Neuronal stem cell (in vitro differentiated cells): ENCODE data around the gene MVD.

ENCODE experiments used
- DNase-seq: peaks from one replicate; pipeline ENCODE4 v3.0.0-alpha.2; 2013; ENCODE audit warnings: low spot score
- H2AFZ ChIP-seq: one replicate; pipeline ENCODE4 v1.6.1; 2013; ENCODE audit warnings: mild to moderate bottlenecking, low read length, inconsistent platforms
- H2AK5ac ChIP-seq: 2 replicates; pipeline ENCODE4 v1.6.1; 2013; ENCODE audit warnings: low read depth, mild to moderate bottlenecking, inconsistent platforms, low read length, moderate library complexity, mixed read lengths
- H2BK120ac ChIP-seq: 2 replicates; pipeline ENCODE4 v1.6.1; 2013; ENCODE audit warnings: low read depth, mild to moderate bottlenecking, inconsistent platforms, low read length, moderate library complexity, mixed read lengths
- H2BK12ac ChIP-seq: one replicate; pipeline ENCODE4 v1.6.1; 2013; ENCODE audit warnings: low read length, inconsistent platforms
- H2BK15ac ChIP-seq: 2 replicates; pipeline ENCODE4 v1.6.1; 2013; ENCODE audit warnings: mild to moderate bottlenecking, low read length, inconsistent platforms, mixed read lengths
- H2BK5ac ChIP-seq: one replicate; pipeline ENCODE4 v1.6.1; 2013; ENCODE audit warnings: inconsistent platforms, mild to moderate bottlenecking, low read length, moderate library complexity
- H3K14ac ChIP-seq: one replicate; pipeline ENCODE4 v1.6.1; 2013; ENCODE audit warnings: low read length, inconsistent platforms
- H3K18ac ChIP-seq: 2 replicates; pipeline ENCODE4 v1.6.1; 2013; ENCODE audit warnings: low read length, inconsistent platforms
- H3K23ac ChIP-seq: 2 replicates; pipeline ENCODE4 v1.6.1; 2013; ENCODE audit warnings: low read depth, mild to moderate bottlenecking, mixed read lengths, low read length, inconsistent platforms; ENCODE audit not compliant: poor library complexity
- H3K27ac ChIP-seq: replicated peaks from 3 replicates; pipeline ENCODE4 v1.5.1; 2013; ENCODE audit warnings: low read length, inconsistent platforms
- H3K27me3 ChIP-seq, 3 experiments: 2 replicates each; pipeline ENCODE4 v1.6.1; 2013; ENCODE audit warnings: low read length in 3 of 3, mild to moderate bottlenecking in 2 of 3, inconsistent platforms in 1 of 3, low read depth in 1 of 3, mixed read lengths in 1 of 3, moderate library complexity in 1 of 3; ENCODE audit not compliant: control insufficient read depth in 3 of 3, insufficient read depth in 3 of 3
- H3K36me3 ChIP-seq, 2 donors: replicated peaks in 1 of 2; 2 replicates each; pipeline ENCODE4 v1.6.1; 2013; ENCODE audit warnings: low read length in 2 of 2; ENCODE audit not compliant: control insufficient read depth in 2 of 2, insufficient read depth in 2 of 2
- H3K4ac ChIP-seq: 2 replicates; pipeline ENCODE4 v1.6.1; 2013; ENCODE audit warnings: inconsistent platforms, mild to moderate bottlenecking, low read length, moderate library complexity
- H3K4me1 ChIP-seq, 2 donors: 1 replicate in 1 of 2; 2 replicates in 1 of 2; pipeline ENCODE4 v1.6.1; 2013; ENCODE audit warnings: low read length in 2 of 2, low read depth in 1 of 2; ENCODE audit not compliant: control insufficient read depth in 2 of 2, insufficient read depth in 1 of 2
- H3K4me2 ChIP-seq: one replicate; pipeline ENCODE4 v1.6.1; 2013; ENCODE audit warnings: mild to moderate bottlenecking, low read length, inconsistent platforms; ENCODE audit not compliant: insufficient read depth, poor library complexity, severe bottlenecking
- H3K4me3 ChIP-seq, 2 donors: 2 replicates each; pipeline ENCODE4 v1.5.1; 2013; ENCODE audit warnings: low read length in 2 of 2, mild to moderate bottlenecking in 2 of 2, inconsistent platforms in 1 of 2, moderate library complexity in 1 of 2
- H3K79me1 ChIP-seq: one replicate; pipeline ENCODE4 v1.6.1; 2013; ENCODE audit warnings: low read depth, mild to moderate bottlenecking, inconsistent platforms, low read length, moderate library complexity
- H3K9ac ChIP-seq: one replicate; pipeline ENCODE4 v1.6.1; 2013; ENCODE audit warnings: mild to moderate bottlenecking, low read depth, low read length, inconsistent platforms; ENCODE audit not compliant: poor library complexity
- H3K9me3 ChIP-seq, 2 donors: replicated peaks in 1 of 2; 2 replicates each; pipeline versions ENCODE3 to v1.6.1; 2013; ENCODE audit warnings: low read length in 2 of 2, mild to moderate bottlenecking in 2 of 2, inconsistent platforms in 1 of 2, low read depth in 1 of 2, mixed read lengths in 1 of 2, moderate library complexity in 1 of 2; ENCODE audit not compliant: control insufficient read depth in 2 of 2, insufficient read depth in 1 of 2
- H4K8ac ChIP-seq: one replicate; pipeline ENCODE4 v1.6.1; 2013; ENCODE audit warnings: low read depth, mild to moderate bottlenecking, inconsistent platforms, low read length, moderate library complexity
- H4K91ac ChIP-seq: one replicate; pipeline ENCODE4 v1.6.1; 2013; ENCODE audit warnings: low read length, low read depth, mild to moderate bottlenecking, inconsistent platforms; ENCODE audit not compliant: poor library complexity
- WGBS, 2 donors: extraction: QIAGEN DNeasy Blood & Tissue Kit; methylation state at CpG; one replicate each; pipeline ENCODE4 v1.1.7; 2013; ENCODE audit warnings: missing lambda C conversion rate in 2 of 2, mixed read lengths in 1 of 2; ENCODE audit not compliant: insufficient read length in 2 of 2, insufficient replicate concordance in 1 of 2; ENCODE audit errors: extremely low coverage in 2 of 2; 5-methylcytosine and 5-hydroxymethylcytosine counted together

The MVD gene

DNA sequence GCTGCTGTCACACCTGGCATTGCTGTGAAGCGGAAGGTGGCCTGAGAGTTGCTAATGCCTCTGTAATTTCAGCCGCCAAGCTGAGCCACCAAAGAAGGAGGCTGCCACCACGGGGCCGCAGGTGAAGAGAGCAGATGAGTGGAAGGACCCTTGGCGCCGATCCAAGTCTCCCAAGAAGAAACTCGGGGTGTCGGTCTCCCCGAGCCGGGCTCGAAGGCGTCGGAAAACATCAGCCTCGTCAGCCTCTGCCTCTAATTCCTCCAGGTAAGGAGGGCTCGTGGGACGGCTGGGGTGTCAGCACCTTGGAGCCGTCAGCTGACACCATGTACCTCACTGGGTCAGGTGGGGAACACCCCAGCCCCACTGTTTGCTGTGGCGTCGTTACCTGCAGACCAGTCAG lies 40.8 kb downstream of the MVD start:
- H2BK12ac ChIP-seq: no peak overlapping the region
- H2BK15ac ChIP-seq: no peak overlapping the region
- H3K4ac ChIP-seq: no peak overlapping the region
- H3K9me3 ChIP-seq: no peaks in the 10 kb centered on the region
- H2AK5ac ChIP-seq: no peak overlapping the region
- H2BK120ac ChIP-seq: no peak overlapping the region
- H3K27ac ChIP-seq: no peak overlapping the region
- H2AFZ ChIP-seq: no peak overlapping the region
- DNase-seq: no peak
- H3K4me1 ChIP-seq: peaks cover 0 to 5% of the 10 kb centered on the region in 2 donors
- WGBS, 2 donors: no CpG with 5 or more reads among the region's 19 CpGs
- no peaks in the 10 kb centered on the region for H3K27me3 ChIP-seq
- peaks cover 6% of the 10 kb centered on the region for H3K79me1 ChIP-seq
- H2BK5ac ChIP-seq: no peak overlapping the region
- H3K18ac ChIP-seq: no peak overlapping the region
- no peak overlapping the region for H4K8ac ChIP-seq
- H3K9ac ChIP-seq: no peak overlapping the region
- no peak overlapping the region for H4K91ac ChIP-seq
- peaks cover 43 to 86% of the 10 kb centered on the region in 2 donors for H3K36me3 ChIP-seq
- H3K14ac ChIP-seq: no peak overlapping the region
- H3K4me2 ChIP-seq: no peak overlapping the region
- H3K4me3 ChIP-seq: no peak overlapping the region
- H3K23ac ChIP-seq: no peak overlapping the region

DNA sequence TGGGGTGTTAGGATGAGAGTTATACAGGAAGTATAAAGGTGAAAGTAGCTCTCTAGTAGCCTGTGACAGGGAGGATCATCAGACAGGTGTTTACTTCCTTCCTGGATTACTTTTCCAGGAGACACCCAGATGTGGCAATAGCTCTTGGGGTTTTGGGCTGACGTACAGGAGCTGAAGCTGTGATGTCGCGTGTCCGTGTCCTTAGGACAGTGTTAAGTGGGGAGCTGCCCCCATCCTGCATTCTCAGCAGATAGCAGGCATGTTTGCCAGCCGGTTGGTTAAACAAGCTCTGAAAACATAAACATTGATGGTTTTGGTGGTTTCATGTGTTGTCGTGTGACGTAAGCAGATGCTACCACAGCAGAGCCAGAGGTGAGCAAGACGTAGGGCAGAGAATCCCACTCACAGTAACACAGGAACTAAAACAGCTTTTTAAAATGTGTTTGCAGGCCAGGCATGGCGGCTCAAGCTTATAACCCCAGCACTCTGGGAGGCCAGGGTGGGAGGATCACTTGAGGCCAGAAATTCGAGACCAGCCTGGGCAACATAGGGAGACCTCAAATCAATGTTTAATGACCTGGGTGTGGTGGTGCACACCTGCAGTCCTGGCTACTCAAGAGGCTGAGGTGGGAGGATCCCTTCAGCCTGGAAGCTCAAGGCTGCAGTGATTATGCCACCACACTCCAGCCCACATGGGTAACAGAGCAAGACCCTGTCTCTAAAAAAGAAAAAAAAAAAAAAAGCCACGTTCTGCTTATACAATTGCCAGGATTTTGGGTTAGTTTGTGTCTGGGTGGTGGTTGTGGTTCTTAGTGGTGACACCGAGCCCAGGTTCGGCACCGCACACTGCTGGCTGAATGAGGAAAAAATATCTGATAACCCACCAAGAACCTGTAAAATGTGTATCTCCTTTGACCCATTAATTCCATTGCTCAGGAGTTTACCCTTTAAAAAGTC lies 42.8 kb downstream of the MVD start:
- H2BK120ac ChIP-seq: no peak overlapping the region
- H3K27me3 ChIP-seq: no peaks in the 10 kb centered on the region
- peaks cover 6% of the 10 kb centered on the region for H3K79me1 ChIP-seq
- H2BK15ac ChIP-seq: no peak overlapping the region
- peaks cover 42 to 86% of the 10 kb centered on the region in 2 donors for H3K36me3 ChIP-seq
- H4K91ac ChIP-seq: no peak overlapping the region
- no peaks in the 10 kb centered on the region for H3K9me3 ChIP-seq
- H3K27ac ChIP-seq: no peak overlapping the region
- no peak overlapping the region for H3K23ac ChIP-seq
- WGBS, 2 donors: no CpG with 5 or more reads among the region's 14 CpGs
- no peak overlapping the region for H2AFZ ChIP-seq
- H3K14ac ChIP-seq: no peak overlapping the region
- no peak overlapping the region for H2BK5ac ChIP-seq
- DNase-seq: no peak
- no peak overlapping the region for H2BK12ac ChIP-seq
- peaks cover 2 to 5% of the 10 kb centered on the region in 2 donors for H3K4me1 ChIP-seq
- no peak overlapping the region for H4K8ac ChIP-seq
- no peak overlapping the region for H3K9ac ChIP-seq
- H3K4me2 ChIP-seq: no peak overlapping the region
- no peak overlapping the region for H3K18ac ChIP-seq
- H3K4ac ChIP-seq: no peak overlapping the region
- no peak overlapping the region for H2AK5ac ChIP-seq
- H3K4me3 ChIP-seq: no peak overlapping the region

DNA sequence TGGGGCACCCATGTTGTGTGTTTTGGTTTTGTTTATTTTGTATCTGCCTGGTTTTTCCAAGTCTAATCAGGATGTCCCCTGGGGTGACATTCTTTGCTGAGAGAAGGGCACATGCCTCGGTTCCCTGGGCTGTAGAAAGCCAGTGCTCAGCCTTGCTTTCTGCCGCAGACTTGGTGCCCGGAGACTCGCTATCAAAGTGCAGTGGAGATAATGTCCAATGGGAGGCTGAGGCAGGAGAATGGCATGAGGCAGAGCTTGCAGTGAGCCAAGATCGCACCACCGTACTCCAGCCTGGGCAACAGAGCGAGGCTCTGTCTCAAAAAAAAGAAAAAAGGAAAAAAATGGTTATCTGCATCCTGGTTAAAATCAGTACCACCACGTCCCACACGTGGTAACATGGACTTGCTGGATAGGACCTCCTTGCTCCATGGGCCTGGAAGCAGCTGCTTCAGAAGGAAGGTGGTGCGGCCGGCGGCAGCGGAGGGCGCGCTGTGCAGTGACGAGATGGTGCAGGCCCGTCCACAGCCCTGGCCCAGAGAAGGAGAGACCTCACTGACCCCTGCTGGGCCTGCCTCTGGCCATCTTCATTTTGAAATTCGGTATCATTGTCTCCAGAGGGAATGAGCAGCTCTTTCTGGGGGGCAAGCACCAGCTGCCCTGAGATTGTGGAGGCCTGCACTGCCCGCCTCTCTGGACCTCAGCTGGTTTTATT lies 43.8 kb downstream of the MVD start:
- Histone ChIP-seq H3K27ac (no peak overlapping the region), H3K36me3 (peaks cover 40 to 84% of the 10 kb centered on the region in 2 donors)

More for the DNA sequence above, 43.8 kb downstream of the MVD start:
- Histone ChIP-seq H2AFZ (no peak overlapping the region), H2AK5ac (no peak overlapping the region), H3K14ac (no peak overlapping the region), H3K27me3 (no peaks in the 10 kb centered on the region), H3K23ac (no peak overlapping the region), H2BK12ac (no peak overlapping the region), H2BK120ac (no peak overlapping the region), H4K8ac (no peak overlapping the region), H3K4me2 (no peak overlapping the region), H3K9me3 (no peaks in the 10 kb centered on the region), H3K4ac (no peak overlapping the region), H3K18ac (no peak overlapping the region), H2BK5ac (no peak overlapping the region), H3K79me1 (peaks cover 7% of the 10 kb centered on the region), H3K9ac (no peak overlapping the region), H2BK15ac (no peak overlapping the region), H3K4me1 (peaks cover 2 to 5% of the 10 kb centered on the region in 2 donors), H4K91ac (no peak overlapping the region), H3K4me3 (no peak overlapping the region)
- DNase-seq: no peak
- no CpG with 5 or more reads among the region's 19 CpGs for WGBS, 2 donors
